Left hindlimb (tissue), 1 donor: ENCODE data around the gene LEMD2.

Experiments
- DNase-seq: peaks from one replicate; pipeline ENCODE4 v3.0.0-alpha.2; 2018

The LEMD2 gene

DNA sequence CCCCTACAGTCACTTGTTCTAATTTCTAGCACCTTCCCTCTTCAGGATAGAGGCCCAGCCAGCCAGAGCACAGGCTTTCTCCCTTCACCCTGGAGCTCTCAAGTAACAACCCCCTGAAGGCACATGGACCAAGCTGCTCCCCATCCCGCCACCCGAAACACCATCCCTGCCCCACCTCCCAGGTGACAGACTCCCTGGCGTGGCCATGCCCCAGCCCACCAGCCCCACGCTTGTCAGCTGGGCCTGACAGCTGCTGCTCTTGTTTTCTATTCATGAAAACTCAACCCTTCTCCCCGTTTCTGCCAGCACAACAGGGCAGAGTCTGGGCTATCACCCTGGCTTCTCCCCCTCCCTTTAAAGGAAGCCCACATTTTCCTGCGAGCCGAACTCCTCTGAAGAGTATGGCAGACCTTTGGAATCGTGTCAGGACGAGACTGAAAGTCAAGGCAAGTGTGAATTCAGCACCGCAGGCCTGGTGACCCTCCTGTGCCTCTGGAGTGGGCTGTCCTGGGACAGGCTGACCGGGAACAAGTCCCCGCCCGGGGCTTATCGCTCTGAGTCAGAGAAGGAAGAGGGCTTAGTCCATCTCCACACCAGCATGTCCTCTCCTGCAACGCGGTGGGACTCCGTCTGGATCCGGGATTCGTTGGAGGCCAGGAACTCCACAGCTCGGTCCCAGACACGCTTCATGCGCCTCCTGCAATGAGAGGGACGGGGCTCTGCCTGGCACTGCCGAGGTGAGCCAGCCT, 16.7 kb downstream of the LEMD2 start:
- no peak for DNase-seq

DNA sequence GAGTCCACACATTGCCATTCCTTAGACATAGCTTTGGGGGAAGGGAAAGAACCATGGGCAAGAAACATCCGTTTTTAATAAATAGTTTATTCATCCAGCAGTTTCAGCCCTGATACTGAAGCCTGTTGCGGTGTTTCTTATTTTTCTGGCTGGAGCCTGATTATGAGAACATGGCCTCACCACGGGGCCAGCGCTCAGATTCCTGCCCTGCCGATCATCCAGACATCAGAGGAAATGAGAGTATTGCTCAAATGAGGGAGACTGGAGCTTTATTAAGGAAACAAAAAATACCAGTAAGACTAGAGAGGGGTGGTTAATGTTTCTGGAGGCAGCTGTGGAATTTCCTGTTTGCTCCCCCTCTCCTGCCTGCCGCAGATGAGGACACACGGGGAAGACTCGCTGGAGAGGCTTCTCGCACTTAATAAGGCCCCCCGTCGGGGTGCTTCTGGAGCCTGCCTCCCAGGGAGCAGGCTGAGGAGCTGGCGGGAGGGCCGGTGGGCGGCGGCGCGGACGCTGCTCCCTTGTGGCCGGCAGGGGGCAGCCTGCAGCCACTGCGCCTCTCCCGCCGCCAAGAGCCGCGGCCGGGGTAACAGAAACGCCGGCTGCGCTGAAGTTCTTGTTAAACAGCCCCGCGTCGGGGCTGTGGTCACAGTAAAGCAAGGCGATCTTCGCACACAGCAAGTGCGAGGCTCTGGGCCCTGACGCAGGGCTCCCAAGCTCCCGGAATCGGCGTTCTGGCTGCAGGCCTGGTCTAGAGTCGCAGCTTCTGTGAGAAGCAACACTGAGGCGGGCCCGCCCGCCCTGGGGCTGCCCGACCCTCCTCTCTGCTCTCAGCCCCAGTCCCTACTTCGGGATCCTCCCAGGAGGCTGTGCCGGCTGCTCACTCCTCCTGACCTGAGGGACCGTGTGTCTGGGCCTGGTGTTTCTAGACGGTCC, 17.5 kb downstream of the LEMD2 start:
- DNase-seq: peak; percentile 79

DNA sequence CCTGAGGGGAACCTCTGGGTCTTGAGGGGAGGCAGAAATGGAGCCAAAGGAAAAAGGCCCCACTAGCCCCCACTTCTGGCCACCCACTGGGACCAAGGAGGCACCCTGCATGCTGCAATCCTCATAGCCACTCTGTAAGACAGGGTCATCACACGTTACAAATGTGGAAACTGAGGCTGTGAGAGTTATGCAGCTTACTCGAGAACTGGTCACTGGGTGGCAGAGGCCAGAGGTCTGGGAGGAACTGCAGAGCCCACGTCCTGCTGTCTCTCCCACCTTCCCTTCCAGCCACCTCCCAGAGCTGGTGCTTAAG, 18.1 kb downstream of the LEMD2 start:
- DNase-seq: no peak

DNA sequence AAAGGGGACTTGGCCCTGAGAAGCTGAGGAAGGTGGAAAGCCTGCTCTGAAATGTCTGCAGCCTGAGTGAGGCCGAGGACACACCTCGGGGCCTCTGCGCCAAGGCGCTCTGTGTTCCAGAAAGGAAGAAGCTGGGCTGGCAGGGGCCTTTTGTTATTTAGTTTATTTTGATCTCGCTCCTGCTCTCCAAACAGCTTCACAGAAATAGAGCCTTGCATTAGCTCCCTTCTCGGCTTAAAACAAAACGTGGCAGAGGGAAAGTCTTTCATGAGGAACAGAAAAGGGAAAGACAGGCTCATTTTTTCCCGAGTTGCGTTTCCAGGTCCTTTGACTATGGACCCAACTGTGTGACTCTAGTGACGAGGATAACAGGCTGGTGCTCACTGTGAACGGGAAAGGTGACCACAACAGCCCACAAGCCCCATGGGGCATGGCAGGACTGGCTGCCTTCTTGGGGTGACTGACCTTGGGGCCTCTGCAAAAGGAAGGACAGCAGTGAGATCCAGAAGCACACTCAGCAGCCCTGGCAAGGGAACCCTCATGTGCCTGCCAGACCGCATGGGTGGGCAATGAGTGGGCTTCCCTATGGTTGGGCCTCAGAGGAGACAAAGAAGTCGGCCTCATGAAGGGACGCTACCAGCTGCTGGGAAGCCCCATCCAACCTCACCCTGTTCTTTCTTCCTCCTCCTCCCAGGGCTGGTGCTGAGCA, 18.7 kb downstream of the LEMD2 start:
- DNase-seq: no peak

DNA sequence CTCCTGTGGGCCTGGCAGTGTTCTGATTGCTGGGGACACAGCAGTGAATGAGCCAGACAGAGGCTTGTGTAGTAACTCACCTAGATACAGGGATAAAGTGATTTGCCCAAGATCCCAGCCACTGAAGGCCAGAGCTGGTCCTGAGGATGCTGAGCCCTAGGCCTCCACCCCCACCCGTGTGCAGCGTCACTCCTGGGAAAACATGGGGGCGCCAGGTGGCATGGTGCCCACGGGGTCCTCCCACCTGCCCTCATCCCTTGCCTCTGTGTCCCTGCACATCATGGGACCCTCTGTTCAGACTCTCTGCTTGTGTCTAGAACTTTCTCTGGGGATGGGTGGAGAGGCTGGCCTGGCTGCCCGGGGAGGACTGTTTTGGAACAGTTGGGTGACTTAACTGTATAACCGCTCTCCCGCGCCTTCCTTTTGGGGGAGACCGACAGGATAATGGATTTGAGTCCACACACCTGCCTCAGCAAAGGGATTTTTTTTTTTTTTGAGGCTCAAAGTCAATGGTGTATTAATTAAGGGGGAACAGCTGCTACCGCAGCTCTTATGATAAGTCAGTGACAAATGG, 19.6 kb downstream of the LEMD2 start:
- no peak for DNase-seq

DNA sequence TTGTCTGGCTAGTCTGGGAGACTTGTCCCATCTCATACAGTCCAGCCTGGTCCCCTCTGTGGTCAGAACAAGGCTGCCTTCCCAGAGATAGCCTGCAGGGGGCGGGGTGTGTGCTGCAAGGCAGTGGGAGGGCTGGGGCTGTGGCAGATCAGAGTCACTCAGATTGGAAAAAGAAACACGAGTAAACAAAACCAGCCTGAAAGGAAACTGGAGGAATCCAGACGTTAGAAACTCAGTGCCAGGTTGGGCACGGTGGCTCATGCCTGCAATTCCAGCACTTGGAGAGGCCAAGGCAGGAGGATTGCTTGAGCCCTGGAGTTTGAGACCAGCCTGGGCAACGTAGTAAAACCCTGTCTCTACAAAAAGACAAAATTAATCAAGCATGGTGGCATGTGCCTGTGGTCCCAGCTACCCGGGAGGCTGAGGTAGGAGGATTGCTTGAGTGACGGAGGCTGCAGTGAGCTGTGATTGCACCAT, 20.2 kb downstream of the LEMD2 start:
- peak; percentile 76 for DNase-seq

DNA sequence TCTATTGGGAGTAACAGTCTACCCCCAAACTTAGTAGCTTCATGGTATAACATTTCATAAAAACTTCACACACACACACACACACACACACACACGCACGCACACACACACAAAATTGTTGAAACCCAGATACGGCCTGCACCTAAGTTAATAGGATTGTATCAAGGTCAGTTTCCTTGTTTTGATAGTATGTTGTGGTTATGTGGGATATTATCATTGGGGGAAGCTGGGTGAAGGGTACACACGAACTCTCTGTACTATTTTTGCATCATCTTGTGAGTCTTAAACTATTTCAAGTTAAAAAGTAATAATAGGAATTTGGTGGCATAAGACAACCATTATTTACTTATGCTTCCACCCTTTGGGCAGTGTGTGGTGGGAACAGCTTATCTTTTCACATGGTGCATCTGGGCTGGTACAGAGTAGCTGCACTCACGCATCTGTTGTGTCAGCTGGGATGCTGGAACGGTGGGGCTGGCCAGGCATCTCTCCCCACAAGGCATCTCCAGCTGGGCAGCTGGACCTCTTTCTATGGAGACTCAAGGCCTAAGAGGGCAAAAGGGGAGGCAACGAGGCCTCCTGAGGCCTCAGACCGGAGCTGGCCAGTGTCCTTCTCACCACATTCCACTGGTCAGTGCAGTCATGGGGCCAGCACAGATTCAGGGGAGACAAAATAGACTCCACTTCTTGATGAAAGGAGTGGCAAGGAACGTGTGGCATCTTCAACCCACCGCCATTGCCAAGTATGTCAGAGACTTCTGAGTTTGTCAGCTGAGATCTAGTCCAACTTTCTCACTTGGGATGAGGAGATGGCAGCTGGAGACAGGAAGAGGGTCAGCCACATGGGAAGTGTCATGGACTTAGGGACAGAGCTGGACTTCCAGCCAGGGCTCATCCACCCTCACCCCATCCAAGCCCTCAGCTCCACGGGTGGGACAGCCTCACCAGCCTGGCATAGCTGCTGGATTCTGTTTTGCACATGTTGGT, 21.7 kb downstream of the LEMD2 start:
- no peak for DNase-seq

DNA sequence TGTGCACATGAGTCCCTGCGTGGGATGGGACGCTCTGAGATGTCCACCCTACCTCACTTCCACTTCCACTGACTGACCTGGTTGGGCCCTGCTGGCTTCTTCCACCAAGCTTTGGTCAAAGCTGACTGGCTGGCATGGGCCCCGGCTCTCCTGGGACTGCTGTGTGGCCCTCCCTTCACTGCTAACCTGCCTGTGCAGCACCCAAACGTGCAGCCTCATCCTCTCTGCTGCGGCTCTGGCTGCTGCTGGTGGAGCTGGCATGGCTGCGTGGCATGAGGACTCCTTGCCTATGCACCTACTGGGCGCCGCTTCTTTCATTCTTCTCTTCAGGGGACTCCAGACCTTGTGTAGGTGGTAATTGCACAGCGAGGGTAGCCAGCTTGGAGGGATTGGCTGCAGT, 23.6 kb downstream of the LEMD2 start:
- no peak for DNase-seq

DNA sequence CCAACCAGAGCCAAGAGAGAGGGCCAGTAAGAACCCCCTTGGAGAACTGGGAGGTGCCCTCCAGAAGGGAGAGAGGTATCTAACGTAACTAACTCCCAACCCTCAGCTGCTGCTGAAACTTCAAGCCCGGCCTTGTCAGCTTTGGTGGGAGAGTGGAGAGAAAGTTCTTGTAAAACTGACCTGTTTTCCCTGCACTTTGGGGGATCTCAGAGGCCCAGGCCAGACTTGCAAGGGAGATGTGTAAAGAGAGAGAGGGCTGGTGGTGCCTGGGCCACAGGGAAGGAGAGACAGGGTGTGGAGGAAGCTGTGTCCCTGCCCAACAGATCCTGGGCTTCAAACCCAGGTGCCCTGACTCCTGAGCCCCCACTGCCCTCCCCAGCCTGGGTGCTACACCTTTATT, 24.9 kb downstream of the LEMD2 start:
- DNase-seq: no peak

DNA sequence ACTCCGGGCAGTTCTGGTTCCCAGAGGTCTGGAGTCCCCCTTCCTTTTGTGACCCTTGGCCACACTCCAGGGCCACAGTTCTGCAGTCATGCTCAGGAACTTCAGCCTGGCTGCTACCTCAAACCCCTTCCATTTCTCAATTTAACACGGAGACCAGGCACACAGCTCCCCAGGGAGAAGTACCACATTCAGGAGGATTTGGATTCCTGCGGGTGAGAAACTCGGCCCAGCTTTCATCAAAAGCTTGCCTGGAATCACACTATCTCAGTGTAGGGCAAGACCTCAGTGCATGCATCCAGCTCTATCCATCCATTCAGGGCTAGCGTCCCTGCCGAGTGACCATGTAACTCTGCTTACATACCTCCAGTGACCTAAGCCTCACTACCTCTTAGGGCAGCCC, 25.4 kb downstream of the LEMD2 start:
- no peak for DNase-seq

DNA sequence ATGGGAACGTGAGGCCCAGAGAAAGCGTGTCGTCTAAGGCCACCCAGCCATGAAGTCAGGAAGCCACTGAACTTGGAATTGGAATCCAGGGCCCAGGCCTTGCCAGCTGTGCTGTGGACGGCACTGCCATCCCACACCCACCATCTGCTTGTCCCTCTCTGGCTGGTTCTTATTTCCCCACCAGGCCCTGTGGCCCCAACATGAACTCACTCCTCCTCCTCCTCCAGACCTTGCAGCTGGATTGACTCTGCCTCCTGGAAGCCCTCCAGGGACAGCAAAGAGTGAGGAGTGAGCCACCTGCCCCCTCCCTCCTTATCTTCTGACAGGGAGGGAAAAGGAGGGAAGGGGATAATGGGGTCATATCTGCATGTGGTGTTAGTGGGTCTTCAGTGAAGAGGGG, 26.2 kb downstream of the LEMD2 start:
- DNase-seq: no peak

DNA sequence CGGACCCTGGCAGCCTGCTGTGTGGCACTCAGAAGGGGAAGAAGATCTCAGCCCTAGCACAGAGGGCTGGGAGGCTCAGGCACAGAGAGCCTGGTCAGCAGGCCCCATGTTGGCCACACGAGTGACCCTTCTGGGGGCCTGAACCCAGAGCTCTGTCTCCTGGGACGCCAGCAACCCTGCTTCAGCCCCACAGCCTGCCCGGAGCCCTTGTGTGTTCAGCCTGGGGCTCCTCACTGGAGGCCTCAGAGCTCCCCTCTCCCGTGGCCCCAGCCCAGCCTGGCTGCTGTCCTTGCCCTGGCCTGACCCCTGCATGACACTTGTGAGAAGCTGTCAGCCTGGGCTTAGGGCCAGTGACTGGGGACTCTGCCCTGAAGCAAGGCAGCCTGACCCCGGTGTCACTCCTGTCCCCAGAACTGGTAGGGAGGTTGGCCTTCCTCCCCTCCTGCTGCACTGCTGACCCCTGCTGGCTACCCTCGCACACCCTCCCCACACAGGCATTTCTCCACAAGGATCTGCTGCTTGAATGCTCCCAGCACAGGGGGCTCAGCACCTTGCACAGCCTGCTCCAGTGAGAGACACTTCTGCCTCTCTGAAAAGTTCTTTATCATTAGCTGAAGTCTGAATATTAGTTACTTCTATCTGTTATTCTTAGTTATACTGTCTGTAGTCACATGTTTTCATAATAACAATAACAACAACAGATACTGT, 26.9 kb downstream of the LEMD2 start:
- peak; percentile 60 for DNase-seq

DNA sequence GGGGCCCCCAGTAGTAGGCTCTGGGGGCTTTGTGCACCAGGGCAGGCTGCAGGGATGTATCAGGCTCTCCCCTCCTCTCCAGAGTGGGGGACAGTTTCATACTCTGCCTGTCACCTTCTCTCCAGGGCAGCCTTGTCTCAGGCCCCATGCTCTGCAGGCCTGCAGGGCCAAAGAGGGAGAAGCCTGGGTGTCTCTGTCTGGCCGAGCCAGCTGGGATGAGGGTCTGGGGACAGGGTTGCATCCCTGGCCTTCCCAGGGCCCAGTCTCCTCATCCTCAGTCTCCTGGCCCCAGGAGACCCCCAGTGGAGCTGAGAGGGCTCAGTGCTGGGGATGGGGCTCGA, 27.4 kb downstream of the LEMD2 start:
- DNase-seq: no peak

DNA sequence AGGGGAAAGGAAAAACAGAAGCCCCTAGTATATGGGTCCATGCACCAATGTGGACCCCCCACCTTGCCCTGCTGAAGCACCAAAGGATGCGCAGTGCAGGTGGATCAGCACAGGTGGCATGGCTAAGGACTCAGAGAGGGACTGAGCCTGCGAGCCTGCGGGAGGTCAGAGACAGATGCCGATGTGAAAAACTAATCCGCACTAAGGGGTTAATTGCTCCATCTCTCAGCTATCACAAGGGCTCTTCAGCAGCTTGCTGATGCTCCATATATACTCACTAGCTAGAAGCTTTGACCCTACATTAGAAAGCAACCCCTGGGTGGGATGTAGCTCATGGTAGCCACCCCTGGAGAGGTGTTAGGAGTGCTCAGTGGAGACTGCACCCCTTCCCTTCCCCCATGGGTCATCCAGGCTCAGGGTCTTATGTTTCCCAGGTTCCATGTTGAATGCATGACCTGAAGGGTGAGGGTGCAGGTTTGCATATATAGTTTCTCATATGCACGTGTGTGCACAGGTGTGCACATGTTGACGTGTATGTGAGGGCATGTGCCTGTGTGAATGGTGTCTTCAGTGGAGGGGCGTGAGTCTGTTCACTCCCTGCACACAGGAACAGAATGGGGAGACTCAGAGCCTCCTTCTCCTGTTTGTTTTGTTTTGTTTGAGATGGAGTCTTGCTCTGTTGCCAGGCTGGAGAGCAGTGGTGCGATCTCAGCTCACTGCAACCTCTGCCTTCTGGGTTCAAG, 28.9 kb downstream of the LEMD2 start:
- no peak for DNase-seq

DNA sequence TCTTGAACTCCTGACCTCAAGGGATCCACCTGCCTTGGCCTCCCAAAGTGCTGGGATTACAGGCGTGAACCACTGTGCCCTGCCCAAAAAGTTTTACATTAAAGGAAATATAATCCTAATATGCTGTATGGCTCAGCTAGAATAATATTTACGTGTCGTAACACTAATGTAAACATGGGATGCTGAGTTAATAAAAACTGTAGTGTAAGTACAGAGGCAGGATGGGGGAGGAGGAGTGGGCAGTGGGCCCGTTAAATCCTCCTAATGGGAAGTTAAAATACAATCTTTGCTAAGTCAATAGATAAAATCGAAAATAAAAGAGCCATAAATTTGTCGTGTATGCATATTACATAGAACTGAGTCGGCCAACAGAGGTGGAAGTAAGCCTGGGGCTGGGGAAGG, 30.1 kb downstream of the LEMD2 start:
- DNase-seq: no peak

DNA sequence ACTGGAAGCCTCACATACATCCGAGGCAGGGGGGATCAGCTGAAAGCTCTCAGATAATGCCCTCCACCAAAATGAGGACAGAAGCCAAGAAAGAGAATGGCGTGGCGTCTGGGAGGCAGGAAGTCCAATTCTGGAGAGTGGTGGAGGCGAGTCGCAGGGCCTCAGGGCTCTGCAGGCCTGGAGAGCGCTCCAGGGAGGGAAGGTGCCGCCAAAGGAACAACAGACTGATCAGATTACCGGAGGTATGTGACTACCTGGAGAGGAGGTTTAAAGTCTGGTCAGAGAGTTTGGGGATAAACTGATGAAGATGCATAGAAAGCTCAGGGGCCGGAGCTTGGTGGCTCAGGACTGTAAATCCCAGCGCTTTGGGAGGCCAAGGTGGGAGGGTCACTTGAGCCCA, 31.0 kb downstream of the LEMD2 start:
- DNase-seq: no peak

DNA sequence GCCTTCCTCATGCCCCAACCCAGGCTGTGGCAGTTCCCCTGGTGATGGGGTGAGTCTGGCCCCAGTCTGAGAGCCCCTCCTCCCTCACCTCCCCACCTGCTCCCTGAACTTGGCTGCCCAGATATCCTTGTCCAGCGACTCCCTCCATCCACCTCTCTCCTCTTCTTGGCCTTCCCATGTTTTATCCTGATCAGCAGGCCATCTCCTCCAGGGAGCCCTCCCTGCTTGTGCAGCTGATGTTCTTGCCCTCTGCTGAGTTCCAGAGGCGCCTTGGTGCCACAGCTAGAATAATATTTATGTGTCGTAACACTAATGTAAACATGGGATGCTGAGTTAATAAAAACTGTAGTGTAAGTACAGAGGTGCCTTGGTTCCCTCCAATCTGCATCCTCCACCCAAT, 31.8 kb downstream of the LEMD2 start:
- no peak for DNase-seq

DNA sequence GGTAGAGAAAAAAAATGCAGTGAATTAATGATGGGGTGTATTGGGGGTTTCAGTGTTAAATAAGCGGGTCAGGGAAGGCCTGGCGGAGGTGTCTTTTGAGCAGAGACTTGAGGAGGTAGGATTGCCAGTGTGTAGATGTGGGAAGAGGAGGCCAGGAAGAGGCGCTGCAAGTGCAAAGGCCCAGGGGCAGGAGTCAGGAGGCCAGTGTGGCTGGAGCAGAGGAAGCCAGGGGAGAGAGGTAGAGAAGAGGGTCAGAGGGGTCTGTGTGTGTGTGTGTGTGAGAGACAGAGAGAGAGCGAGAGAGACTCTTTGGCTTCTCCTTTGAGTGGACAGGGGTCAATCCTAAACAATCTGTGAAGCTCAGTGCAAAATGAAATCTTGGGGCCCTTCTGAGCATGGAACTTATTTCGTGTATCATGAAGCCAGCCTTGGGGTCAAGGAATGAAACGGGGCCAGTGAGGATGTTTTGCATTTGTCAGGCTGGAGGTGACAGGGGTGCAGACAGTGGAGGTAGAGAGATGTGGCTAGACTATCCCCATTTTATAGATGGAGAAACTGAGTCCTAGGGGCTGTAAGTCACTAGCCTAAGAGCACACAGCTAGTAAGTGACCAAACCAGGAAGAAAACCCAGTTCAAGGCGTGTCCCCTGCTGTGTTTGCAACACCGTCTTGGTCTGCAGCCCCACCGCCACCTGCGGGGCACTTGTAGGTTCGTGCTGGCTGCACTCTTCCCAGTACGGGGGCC, 32.5 kb downstream of the LEMD2 start:
- no peak for DNase-seq

DNA sequence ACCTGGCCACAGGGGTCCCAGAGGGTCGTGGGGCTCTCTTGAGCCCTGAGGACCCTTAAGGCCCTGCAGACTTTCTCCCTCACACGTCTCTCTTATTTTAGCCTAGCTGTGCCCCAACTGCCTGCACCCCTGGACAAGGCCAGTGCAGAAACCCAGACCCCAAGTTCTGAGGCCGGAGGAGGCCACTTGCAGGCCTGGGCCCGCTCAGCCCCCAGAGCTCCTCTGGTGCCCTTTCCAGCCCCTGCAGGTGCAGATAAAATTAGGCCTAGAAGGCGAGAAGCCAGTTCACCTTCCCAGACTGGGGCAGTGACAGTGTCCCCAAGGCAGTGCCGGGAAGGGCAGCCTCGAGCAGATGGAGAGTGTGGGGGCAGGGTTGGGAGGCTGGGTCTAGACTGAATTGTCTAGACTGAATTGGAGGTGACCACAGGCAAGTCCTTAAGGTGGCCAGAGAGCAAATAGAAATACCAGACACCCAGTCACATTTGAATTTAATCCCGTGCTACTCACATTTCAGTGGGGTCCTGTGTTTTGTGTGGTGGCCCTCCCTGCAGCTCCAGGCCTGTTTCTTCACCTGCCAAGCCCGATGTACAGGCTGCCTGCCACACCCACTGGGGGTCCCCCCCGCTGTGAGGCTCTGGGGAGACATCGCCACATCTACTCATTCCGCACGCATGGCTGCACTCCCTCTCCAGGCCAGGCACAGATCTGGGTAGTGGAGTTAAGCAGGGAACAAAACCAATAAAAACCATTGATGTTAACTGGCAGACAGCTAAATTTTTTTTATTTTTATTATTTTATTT, 33.7 kb downstream of the LEMD2 start:
- DNase-seq: no peak
